Measurements from ENCODE around the gene IL17RB. TPM values are rescaled to one million over a fixed set of nuclear protein-coding genes. Genes with fewer than 3 reads are reported as not detected.

The IL17RB gene
- total and polyA plus RNA-seq, 4 donors = 0.88 to 7.4 (median 4.4) TPM

- no peak for ATAC-seq (ENCODE audit: insufficient read depth, low FRiP score)
- Histone ChIP-seq H3K9ac (ENCODE audit: insufficient read depth in 1 of 2, low read length in 2 of 2) (no peak overlapping the region), H3K9me3 (ENCODE audit: control insufficient read depth in 4 of 4, insufficient read depth in 3 of 4, low read length in 3 of 4) (no peaks in the 10 kb centered on the region), H3K27me3 (ENCODE audit: control insufficient read depth in 3 of 3, insufficient read depth in 3 of 3, low read length in 2 of 3) (no peaks in the 10 kb centered on the region), H3K4me3 (no peak overlapping the region), H3K27ac (ENCODE audit: low read depth in 1 of 2, low read length in 1 of 2) (no peak overlapping the region), H3K36me3 (ENCODE audit: control insufficient read depth in 4 of 4, insufficient read depth in 4 of 4, low read length in 4 of 4) (peaks cover 3 to 21% (median 13%) of the 10 kb centered on the region in 4 donors), H3K4me1 (ENCODE audit: control insufficient read depth in 5 of 5, insufficient read depth in 5 of 5, low read length in 5 of 5) (peaks cover 0 to 4% (median 0%) of the 10 kb centered on the region in 5 donors)
- TF ChIP-seq CTCF (IDR thresholded peaks at IDR 0.05; ENCODE audit: control extremely low read depth, extremely low read depth) = no peak
- WGBS, 2 donors = 97% methylated on average over 6 of the region's 6 CpGs
- DNase-seq = no peak
Measured at GRCh38 chr3:53859178-53859577, 12.8 kb downstream of the IL17RB start.

GRCh38 chr3:53860196-53860595, 13.8 kb downstream of the IL17RB start:
- no peak for TF ChIP-seq CTCF (IDR thresholded peaks at IDR 0.05; ENCODE audit: control extremely low read depth, extremely low read depth)
- peaks cover 10 to 23% (median 19%) of the 10 kb centered on the region in 4 donors for H3K36me3 ChIP-seq (ENCODE audit: control insufficient read depth in 4 of 4, insufficient read depth in 4 of 4, low read length in 4 of 4)
- WGBS, 2 donors = 88% methylated on average over 4 of the region's 4 CpGs
- H3K9me3 ChIP-seq (ENCODE audit: control insufficient read depth in 4 of 4, insufficient read depth in 3 of 4, low read length in 3 of 4) = no peaks in the 10 kb centered on the region
- H3K4me1 ChIP-seq (ENCODE audit: control insufficient read depth in 5 of 5, insufficient read depth in 5 of 5, low read length in 5 of 5) = peaks cover 0 to 4% (median 0%) of the 10 kb centered on the region in 5 donors
- H3K27me3 ChIP-seq (ENCODE audit: control insufficient read depth in 3 of 3, insufficient read depth in 3 of 3, low read length in 2 of 3) = no peaks in the 10 kb centered on the region
- H3K4me3 ChIP-seq = no peak overlapping the region
- DNase-seq = no peak
- H3K9ac ChIP-seq (ENCODE audit: insufficient read depth in 1 of 2, low read length in 2 of 2) = no peak overlapping the region
- H3K27ac ChIP-seq (ENCODE audit: low read depth in 1 of 2, low read length in 1 of 2) = no peak overlapping the region
- no peak for ATAC-seq (ENCODE audit: insufficient read depth, low FRiP score)

- ATAC-seq (ENCODE audit: insufficient read depth, low FRiP score) (no peak), DNase-seq (no peak)
- Histone ChIP-seq H3K27me3 (ENCODE audit: control insufficient read depth in 3 of 3, insufficient read depth in 3 of 3, low read length in 2 of 3) (no peaks in the 10 kb centered on the region), H3K4me1 (ENCODE audit: control insufficient read depth in 5 of 5, insufficient read depth in 5 of 5, low read length in 5 of 5) (peaks cover 0 to 4% (median 0%) of the 10 kb centered on the region in 5 donors), H3K36me3 (ENCODE audit: control insufficient read depth in 4 of 4, insufficient read depth in 4 of 4, low read length in 4 of 4) (peaks cover 10 to 27% (median 20%) of the 10 kb centered on the region in 4 donors), H3K9ac (ENCODE audit: insufficient read depth in 1 of 2, low read length in 2 of 2) (no peak overlapping the region), H3K4me3 (no peak overlapping the region), H3K27ac (ENCODE audit: low read depth in 1 of 2, low read length in 1 of 2) (no peak overlapping the region), H3K9me3 (ENCODE audit: control insufficient read depth in 4 of 4, insufficient read depth in 3 of 4, low read length in 3 of 4) (no peaks in the 10 kb centered on the region)
- no peak for TF ChIP-seq CTCF (IDR thresholded peaks at IDR 0.05; ENCODE audit: control extremely low read depth, extremely low read depth)
- 96 to 99% methylated on average over 3 of the region's 3 CpGs for WGBS, 2 donors
Measured at GRCh38 chr3:53862241-53862640, 15.9 kb downstream of the IL17RB start.

GRCh38 chr3:53863145-53863544, 16.8 kb downstream of the IL17RB start:
- peaks cover 0 to 4% (median 0%) of the 10 kb centered on the region in 5 donors for H3K4me1 ChIP-seq (ENCODE audit: control insufficient read depth in 5 of 5, insufficient read depth in 5 of 5, low read length in 5 of 5)
- no peak overlapping the region for H3K4me3 ChIP-seq
- H3K27me3 ChIP-seq (ENCODE audit: control insufficient read depth in 3 of 3, insufficient read depth in 3 of 3, low read length in 2 of 3) = no peaks in the 10 kb centered on the region
- no peak for TF ChIP-seq CTCF (IDR thresholded peaks at IDR 0.05; ENCODE audit: control extremely low read depth, extremely low read depth)
- DNase-seq (no peak), ATAC-seq (ENCODE audit: insufficient read depth, low FRiP score) (no peak)
- no peak overlapping the region for H3K9ac ChIP-seq (ENCODE audit: insufficient read depth in 1 of 2, low read length in 2 of 2)
- H3K27ac ChIP-seq (ENCODE audit: low read depth in 1 of 2, low read length in 1 of 2) = no peak overlapping the region
- WGBS, 2 donors = 90 to 93% methylated on average over 1 of the region's 1 CpG
- peaks cover 13 to 31% (median 23%) of the 10 kb centered on the region in 4 donors for H3K36me3 ChIP-seq (ENCODE audit: control insufficient read depth in 4 of 4, insufficient read depth in 4 of 4, low read length in 4 of 4)
- H3K9me3 ChIP-seq (ENCODE audit: control insufficient read depth in 4 of 4, insufficient read depth in 3 of 4, low read length in 3 of 4) = no peaks in the 10 kb centered on the region
